Endothelial cell of hepatic sinusoid (primary cell): ENCODE data around the gene SCGB3A1.

Experiments
- in situ Hi-C: cut with HindIII; loops from 2 replicates; pipeline ENCODE4 v1.10.0; 2017; ENCODE audit warnings: low sequenced_read_pairs

SCGB3A1 gene

DNA sequence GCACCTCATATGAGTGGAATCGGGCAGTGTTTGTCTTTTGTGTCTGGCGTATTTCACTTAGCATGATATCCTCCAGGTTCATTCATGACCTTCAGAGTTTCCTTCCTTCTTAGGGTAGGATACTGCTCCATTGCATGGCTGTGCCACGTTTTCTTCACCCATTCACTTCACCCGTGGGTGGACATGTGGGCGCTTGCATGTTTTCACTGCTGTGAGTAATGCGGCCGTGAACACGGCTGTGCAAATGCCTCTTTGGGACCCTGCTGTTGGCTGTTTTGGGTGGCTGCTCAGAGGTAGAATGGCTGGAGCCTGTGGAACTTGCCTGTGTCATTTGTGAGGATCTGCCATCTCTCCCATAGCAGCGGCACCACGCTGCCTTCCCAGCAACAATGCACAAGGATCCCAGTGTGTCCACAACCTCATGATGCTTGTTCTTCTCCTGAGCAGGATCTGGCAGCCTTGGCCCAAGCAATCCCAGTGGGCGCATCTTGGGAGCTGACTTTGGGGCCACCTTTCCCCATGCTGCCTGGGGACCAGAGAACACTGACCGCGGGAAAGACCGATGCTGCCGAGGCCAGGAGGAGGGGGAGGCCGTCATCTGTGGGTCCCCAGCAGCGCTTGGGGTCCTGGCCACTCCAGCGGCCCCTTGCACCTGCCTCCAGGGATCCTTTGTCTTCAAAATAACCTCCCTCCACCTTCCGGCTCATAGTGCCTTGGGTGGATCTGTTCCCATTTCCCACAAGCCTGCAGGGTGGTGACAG lies 2.3 kb upstream of the SCGB3A1 start:
- in situ Hi-C loops, result no loop called here

DNA sequence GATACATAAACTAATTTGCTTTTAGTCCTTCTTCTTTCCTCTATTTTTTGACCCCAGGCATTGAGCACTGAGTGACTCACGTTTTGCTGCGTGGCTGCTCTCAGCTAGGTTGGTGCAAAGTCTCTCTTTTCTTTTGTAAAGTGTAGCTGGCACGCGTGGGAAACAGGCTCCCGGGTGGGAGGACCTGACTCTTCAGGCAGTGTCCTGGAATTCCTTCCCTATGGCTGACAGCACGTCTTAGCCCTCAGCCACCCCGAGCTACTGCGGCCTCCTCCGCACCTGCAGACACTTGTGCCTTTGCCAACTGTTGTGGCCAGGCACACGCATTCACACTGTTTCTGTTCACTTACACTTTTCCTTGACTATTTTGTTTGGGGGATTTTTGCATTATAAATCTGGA lies 877 bp upstream of the SCGB3A1 start:
- in situ Hi-C loops, result no loop called here

DNA sequence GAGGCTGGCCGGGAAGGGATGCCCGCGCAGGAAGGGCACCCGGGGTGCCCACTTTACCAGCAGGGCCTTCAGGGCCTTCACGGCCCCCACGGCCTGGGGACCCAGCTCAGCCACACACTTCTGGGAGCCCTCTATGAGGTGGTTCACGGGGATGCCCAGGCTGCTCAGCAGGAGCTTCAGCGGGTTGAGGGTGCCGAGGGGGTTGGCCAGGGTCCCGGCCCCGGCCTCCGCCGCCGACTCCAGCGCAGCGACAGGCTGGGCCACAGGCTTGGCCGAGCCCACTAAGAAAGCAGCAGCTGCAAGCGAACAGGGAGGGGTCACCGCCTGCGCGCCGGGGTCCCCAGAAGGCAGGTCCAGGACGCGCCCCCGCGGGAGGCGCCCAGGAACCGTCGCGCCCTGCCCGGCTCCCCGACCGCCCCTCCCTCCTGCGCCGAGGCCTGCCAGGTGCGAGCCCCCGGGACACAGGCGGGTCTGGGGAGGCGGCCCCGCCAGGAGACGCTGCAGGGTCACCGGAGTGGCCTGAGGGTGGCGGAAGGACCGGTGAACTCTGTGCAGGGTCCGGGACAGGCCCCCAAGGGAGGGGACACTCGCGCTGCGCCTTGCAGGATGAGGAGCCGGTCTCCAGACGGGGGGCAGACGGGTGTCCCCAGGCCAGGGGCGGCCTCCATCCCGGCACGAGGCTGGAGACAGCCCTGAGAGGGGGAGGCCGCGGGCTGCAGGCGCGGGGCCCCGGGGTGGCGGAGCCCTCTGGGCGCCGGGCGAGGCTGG lies 572 bp downstream of the SCGB3A1 start:
- in situ Hi-C loops, result no loop called here

DNA sequence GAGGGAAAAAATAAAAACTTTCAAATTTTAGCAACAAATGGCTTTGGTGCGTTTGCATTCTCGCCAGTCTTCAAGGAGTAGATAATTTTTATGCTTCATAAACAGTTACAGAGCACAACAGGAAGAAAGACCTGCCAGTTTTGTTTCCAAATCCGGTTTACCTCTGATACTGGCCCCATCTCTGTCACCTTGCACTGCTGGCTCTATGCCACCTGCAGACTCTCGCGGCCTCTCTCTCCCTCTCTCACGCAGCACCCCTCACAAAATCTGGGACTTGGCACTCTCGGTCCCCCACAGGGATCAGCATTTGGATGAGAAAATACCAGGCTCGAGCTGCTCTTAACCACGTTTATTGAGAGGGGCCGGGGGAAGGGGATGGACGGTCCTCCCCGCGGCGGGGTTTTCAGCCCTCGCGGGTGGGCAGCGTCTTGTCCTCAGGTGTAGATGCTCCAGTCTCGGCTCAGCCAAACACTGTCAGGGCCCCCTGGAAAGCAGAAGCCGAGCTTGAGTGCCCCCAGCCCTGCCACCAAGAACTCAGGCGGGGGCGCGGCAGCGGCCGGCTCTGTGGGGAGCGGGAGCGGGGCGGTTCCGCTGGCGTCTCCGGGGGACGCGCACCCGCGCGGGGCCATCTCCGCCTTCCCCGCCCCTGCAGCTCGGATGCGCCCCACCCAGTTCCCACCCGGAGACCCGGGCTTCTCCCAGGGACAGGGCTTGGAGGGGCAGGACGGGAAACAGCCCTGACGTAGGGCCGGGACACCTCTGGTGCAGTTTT lies 1.3 kb downstream of the SCGB3A1 start:
- in situ Hi-C loops, result no loop called here

DNA sequence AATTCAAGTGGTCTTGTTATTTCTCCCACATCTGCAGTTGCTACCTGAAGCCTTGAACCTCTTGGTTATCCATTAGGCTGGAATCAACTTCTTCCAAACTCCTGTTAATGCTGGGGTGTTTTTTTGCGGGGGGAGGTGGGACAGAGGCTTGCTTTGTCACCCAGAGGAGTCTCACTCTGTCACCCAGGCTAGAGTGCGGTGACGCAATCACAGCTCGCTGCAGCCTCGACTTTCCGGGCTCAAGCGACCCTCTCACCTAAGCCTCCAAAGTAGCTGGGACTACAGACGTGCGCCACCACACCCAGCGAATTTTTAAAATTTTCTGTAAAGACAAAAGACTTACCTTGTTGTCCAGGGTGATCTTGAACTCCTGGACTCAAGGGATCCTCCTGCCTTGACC lies 4.4 kb downstream of the SCGB3A1 start:
- in situ Hi-C loops, result no loop called here

DNA sequence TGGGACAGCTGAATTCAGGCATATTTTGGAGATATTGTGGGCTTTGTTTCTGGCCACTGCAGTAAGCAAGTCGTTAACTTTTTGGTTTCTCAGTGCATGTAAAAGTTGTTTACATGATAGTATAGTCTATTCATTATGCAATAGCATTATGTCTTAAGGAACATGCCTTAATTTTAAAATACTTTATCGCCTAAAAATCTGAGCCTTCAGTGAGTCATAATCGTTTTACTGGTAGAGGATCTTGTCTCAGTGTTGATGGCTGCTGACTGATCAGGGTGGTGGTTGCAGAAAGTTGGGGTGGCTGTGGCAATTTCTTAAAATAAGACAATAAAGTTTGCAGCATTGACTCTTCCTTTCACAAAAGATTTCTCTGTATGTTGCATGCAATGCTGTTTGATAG lies 5.1 kb downstream of the SCGB3A1 start:
- in situ Hi-C loops, result no loop called here

DNA sequence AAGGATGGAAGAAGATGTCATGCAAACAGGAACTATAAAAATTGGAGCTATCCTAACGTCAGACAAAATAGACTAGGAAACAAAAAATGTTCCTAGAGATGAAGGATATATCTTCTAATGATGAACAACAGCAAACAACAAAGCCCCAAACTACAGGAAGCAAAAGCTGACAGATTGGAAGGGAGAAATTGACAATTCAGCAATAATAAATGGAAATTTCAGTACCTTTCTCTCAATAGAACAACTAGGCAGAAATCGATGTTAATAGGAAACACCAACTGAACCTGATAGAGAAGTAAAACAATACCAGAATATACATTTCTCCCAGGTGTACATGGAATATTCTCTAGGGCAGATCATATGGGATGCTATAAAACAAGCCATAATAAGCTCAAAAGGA lies 7.6 kb downstream of the SCGB3A1 start:
- in situ Hi-C loops, result loop anchor here (5.0 kb wide), 2 partner anchors 36 to 84 kb away; no protein-coding TSS in a partner anchor

DNA sequence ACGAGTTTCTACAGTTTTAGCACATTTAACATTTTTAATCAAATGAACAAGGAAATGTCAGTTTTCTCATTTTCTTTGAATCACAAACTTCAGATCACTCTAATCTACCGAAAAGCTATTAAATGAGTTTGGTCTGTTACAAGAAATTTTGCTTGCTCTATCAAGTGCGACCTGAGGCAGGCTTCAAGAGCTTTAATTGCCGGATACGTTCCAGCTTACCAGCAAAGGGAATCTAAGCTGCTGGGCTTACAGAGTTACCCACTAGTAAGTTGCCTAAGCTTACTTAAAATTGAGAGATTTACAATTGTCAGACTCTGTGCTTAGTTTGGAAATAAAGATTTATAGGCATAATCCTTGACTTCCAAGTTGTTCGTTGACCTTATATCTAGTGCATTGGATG lies 10.6 kb downstream of the SCGB3A1 start:
- in situ Hi-C loops, result loop anchor here (5.0 kb wide), 2 partner anchors 33 to 87 kb away; no protein-coding TSS in a partner anchor

DNA sequence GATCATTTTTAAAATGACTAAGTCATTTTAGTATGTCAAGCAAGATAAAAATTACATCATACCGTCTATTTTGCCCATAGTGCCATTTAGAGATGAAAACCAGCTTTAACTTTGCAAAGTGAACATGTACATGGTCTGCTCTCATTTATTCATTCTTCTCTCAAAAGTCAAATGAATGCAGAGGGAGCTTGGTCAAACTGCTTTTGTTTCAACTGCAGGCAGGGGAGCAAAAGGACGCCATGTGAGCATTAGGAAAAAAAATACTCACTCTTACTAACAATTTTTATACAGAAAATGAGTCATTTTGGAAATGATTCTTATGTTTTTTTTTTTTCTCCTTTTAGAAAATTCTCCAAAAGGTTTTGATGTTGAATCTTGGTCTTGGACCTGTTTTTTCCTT lies 15.7 kb downstream of the SCGB3A1 start:
- in situ Hi-C loops, result no loop called here

DNA sequence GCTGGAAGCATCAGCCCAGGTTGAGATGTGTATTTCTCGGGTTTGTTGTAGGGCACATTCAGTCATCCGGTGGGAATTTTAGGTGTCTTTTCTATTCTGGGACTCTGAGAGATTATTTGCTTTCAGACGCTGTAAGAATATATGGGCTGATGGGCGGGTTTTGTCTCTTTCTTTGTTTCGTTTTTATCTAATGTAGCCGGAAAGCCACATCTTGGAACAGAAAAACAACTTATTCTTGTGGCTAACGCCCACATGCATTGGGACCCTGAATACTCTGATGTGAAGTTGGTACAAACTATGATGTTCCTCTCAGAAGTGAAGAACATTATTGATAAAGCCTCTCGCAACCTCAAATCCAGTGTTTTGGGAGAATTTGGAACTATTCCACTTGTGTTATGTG lies 22.4 kb downstream of the SCGB3A1 start:
- in situ Hi-C loops, result no loop called here

DNA sequence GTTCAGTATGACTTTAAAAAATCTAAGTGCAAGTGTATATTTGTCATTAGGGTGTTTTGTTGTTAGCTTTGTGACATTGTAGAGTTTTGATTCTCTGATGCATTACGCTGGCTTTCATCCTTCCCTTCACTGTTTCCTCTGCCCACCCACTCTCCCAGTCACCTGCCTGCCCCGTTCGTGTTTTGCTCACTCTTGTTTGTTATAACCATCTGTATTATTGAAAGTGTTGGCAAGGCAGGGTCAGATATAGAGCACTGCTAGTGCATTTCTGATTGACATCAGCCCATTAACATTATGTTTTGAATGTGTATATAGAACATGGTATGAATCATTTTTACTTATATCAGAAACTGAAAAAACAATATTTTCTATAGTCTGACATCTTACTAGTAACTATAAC lies 27.3 kb downstream of the SCGB3A1 start:
- in situ Hi-C loops, result loop anchor here (5.0 kb wide), 1 partner anchor 83 kb away; the partner anchor contains the start of gene FLT4

DNA sequence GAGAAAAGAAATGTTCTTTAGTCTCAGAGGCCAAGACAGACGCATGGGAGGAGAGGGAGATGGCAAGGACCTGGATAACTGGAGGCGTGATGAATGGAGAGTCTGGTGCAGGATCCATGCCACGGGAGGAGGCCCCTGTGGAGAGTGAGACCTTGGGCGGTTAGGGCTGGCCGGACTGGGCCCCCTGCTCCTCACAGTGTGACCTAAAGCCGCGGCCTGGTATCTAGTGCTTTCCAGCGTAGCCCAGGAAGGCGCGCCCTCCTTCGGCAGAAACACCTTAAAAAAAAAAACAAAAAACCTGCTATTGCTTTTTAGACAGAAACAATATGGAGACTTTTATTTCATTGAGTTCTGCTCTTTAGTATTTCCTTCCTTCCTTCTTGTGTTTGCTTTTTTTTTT lies 33.1 kb downstream of the SCGB3A1 start:
- in situ Hi-C loops, result no loop called here

DNA sequence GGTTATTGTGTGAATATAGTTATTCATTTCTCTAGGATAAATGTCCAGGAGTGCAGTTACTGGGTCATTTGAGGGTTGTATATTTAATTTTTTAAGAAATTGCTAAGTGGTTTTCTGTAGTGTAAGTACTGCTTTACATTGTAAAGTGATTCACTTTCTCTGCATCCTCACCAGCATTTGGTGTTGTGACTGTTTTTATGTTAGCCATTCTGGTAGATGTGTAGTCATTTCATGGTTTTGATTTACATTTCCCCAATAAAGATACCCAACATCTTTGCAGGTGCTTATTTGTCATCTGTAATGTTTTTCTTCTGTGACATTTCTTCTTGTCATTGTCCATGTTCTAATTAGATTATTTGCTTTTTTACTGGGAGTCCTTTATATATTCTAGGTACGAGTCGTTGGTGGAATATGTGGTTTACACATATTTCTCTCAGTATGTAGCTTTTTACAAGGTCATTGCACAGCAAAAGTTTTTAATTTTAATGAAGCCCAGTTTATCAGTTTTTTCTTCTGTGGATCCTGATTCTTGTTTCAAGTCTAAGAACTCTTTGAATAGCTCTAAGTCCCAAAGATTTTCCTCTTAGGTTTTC lies 34.0 kb downstream of the SCGB3A1 start:
- in situ Hi-C loops, result no loop called here

DNA sequence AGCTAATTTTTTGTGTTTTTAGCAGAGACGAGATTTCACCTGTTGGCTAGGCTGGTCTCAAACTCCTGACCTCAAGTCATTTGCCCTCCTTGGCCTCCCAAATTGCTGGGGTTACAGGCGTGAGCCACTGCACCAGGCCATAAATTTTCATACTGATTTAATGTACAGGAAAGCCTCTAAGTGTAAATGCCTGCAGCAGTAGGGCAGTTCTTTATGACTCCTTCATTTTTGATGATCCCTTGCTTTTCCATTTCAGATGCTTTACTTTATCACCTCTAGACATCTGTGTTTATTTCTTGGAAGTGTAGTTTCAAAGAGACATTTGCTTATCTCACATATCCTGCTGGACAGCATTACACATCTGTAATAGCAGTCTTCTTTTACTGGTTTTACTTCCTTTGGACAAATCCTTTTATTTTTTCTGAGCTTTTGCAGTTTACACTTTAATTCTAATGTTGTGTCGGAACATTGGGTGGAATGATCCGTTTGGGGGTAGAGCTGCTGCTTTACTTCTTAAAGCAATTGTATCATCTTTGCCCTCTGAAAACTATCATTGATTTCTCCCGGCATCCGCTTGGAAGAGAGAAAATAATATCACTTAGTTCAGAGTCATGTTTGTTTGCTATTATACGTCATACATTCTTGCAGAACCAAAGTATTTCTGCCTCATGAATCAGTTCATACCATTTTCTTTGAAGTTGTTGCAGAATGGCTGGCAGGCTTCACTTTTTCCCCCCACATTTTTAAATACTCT lies 36.0 kb downstream of the SCGB3A1 start:
- in situ Hi-C loops, result no loop called here

DNA sequence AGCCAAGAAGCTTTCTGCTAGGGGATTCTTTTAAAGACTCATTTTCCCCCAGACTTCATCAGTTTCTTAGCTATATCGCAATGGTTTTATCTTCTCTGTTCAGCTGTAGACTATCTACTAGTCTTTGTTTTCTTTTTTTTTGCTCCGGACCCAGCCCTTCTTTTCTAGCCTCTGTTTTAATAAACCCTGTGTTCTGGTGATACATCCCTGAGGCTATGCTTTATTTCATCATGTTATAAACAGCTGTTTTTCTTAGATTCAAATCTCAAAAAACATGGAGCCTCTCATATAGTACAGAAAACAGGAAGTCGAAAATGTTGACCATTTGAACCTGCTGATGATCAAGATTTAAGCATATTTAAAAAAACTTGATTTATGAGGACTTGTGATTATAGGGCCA lies 37.8 kb downstream of the SCGB3A1 start:
- in situ Hi-C loops, result no loop called here

DNA sequence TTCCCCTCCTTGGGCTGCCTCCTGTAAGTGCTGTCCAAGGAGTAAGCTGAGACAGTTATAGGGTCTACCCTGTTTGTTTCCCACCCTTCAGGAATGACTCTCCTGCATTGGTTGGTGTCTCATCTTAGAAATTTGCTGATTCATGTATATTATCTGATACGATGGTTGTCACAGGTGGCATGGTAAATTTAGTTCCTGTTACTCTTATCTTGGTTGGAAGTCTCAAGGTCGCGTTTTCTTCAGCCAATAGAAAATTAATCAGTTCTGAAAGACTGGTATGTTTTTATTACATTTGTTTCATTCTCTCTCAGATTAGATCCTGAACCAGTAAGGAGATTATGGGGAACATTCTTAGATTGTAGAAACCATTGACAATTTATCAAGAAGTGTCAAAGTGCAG lies 42.7 kb downstream of the SCGB3A1 start:
- in situ Hi-C loops, result loop anchor here (5.0 kb wide), 3 partner anchors 34 to 171 kb away; no protein-coding TSS in a partner anchor

DNA sequence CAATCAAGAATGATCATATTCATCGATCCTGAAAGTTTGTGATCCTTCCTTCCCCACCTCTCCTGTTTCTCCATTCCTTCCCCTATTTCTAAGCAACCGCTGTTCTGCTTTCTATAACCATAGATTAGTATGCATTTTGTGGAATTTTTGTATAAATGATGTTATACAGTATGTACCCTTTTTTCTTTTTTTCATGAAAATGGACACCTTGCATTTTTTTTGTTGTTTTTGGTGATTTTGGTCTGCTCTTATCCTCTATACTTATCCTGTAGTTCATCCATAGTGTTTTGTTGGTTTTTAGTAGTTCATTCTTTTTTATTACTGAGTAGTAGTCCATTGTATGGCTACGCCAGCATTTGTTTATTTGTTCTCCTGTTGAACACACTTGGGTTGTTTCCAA lies 46.1 kb downstream of the SCGB3A1 start:
- in situ Hi-C loops, result loop anchor here (5.0 kb wide), 3 partner anchors 37 to 168 kb away; no protein-coding TSS in a partner anchor

DNA sequence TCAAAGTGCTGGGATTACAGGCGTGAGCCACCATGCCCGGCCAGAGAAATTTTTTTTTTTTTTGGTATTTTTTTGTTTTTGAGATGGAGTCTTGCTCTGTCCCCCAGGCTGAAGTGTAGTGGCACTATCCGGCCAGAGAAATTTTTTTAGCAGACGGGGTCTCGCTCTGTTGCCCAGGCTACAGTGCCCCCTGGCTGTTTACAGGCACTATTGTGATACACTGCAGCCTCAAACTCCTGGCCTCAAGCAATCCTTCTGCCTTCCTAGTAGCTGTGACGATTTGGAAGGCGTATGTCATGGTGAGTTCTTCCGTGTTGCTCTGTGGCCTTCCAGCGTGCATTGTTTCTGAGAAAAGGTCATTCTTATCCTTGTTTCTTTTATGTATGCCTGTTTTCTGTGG lies 49.6 kb downstream of the SCGB3A1 start:
- in situ Hi-C loops, result no loop called here
